Sigmoid colon (tissue), 7 donors: ENCODE data around the gene RPP38. TPM values are rescaled to one million over a fixed set of nuclear protein-coding genes. Genes with fewer than 3 reads are reported as not detected.
A peak's percentile ranks its signal among the peaks of the same experiment; 100 is the strongest.

ENCODE experiments used
- DNase-seq: peaks from one replicate; pipeline ENCODE4 v3.0.0-alpha.2; 2019
- H3K27ac ChIP-seq, 4 donors: fragments of 200-600 bp; sonication (generic); one replicate each; pipeline ENCODE4 v1.5.1; 2016 to 2019; ENCODE audit warnings: mild to moderate bottlenecking in 1 of 4
- H3K27me3 ChIP-seq, 3 donors: fragments of 200-600 bp; sonication (generic); one replicate each; pipeline ENCODE4 v1.5.1; 2019; ENCODE audit warnings: mild to moderate bottlenecking in 1 of 3
- H3K36me3 ChIP-seq, 4 donors: fragments of 200-600 bp; sonication (generic); one replicate each; pipeline ENCODE4 v1.5.1; 2016 to 2019
- H3K4me1 ChIP-seq, 4 donors: fragments of 200-600 bp; sonication (generic); one replicate each; pipeline ENCODE4 v1.5.1; 2017 to 2019
- H3K4me3 ChIP-seq, 4 donors: fragments of 200-600 bp; sonication (generic); one replicate each; pipeline ENCODE4 v1.5.1; 2017 to 2019; ENCODE audit warnings: mild to moderate bottlenecking in 2 of 4, moderate library complexity in 1 of 4
- H3K9me3 ChIP-seq, 4 donors: fragments of 200-600 bp in 3 of 4; sonication (generic) in 3 of 4; one replicate each; pipeline versions ENCODE4 v1.5.1 to v1.6.1; 2013 to 2019
- CTCF ChIP-seq, 4 experiments: fragments of 450-650 bp in 3 of 4; fragments of 200-600 bp in 1 of 4; IDR thresholded peaks; one replicate each; pipeline ENCODE4 v1.5.1; 2016 to 2019; ENCODE audit warnings: antibody characterized with exemption in 4 of 4, mild to moderate bottlenecking in 3 of 4, moderate library complexity in 2 of 4
- EP300 ChIP-seq, 4 donors: sonication (generic); formaldehyde crosslinking; IDR thresholded peaks; one replicate each; pipeline ENCODE4 v1.6.1; 2017; ENCODE audit warnings: antibody characterized with exemption in 4 of 4
- POLR2A ChIP-seq, 2 donors: fragments of 450-650 bp; IDR thresholded peaks; one replicate each; pipeline ENCODE4 v1.6.1; 2016; ENCODE audit warnings: antibody characterized with exemption in 2 of 2, mild to moderate bottlenecking in 2 of 2, moderate library complexity in 2 of 2
- POLR2AphosphoS5 ChIP-seq, 4 donors: sonication (generic); formaldehyde crosslinking; IDR thresholded peaks; one replicate each; pipeline ENCODE4 v1.6.1; 2017; ENCODE audit warnings: antibody characterized with exemption in 4 of 4
- WGBS, 2 donors: extraction: QIAGEN DNeasy Blood & Tissue Kit; methylation state at CpG; one replicate each; pipeline ENCODE4 v1.1.7; 2013; 5-methylcytosine and 5-hydroxymethylcytosine counted together
- intact Hi-C: fragments of 100-400 bp; cut with DNase I; formaldehyde crosslinking; loops from one replicate; pipeline ENCODE4 v1.15.1; 2023
- polyA plus RNA-seq, 3 donors: library from polyadenylated mRNA; stranded (reverse); fragments of 200-250 nt; gene quantifications; one replicate each; pipeline ENCODE4 v1.2.3, GENCODE V29; 2013
- total RNA-seq, 4 donors: library from RNA; depleted of rRNA; stranded (reverse); fragments of >200 nt; gene quantifications; one replicate each; pipeline ENCODE4 v1.1.0, GENCODE V29; 2016
- donor health status: healthy with polysubstance abuse.
- donor health status: Bipolar disorder and iron deficiency.
- donor health status: healthy.

RPP38 gene
- total RNA-seq (10 to 100 TPM in 3 of 4 donors, 1 to 10 TPM in 1; 8.7 to 29.5 (median 15.6) TPM), polyA plus RNA-seq (10 to 100 TPM; 15.6 to 19.2 (median 18.7) TPM)

- intact Hi-C loops, result loop anchor here (2.0 to 10.0 kb wide), 4 partner anchors 72 to 1718 kb away; partner anchors contain the start of genes MEIG1, NMT2, RSU1 and SUV39H2
- peaks cover 0 to 8% (median 0%) of the 10 kb centered on the region in 4 donors for H3K36me3 ChIP-seq
- peak; percentile 25 to 74 (median 70) for TF ChIP-seq POLR2AphosphoS5 (IDR thresholded peaks at IDR 0.05)
- no peak for TF ChIP-seq EP300 (IDR thresholded peaks at IDR 0.05)
- no peak for TF ChIP-seq CTCF (IDR thresholded peaks at IDR 0.05)
- peak in 1 of 2 donors; percentile 58 for TF ChIP-seq POLR2A (IDR thresholded peaks at IDR 0.05)
These were observed at the start of gene RPP38 for GRCh38 chr10:15097011-15097812. Gene RPP38 (plus strand): TSS chr10:15097355. CDS start chr10:15103315, 5,960 bp downstream.

GRCh38 chr10:15049533-15049932, 47.6 kb upstream of the RPP38 start:
- no peak for DNase-seq
- no peak overlapping the region for H3K4me3 ChIP-seq
- intact Hi-C loops, result no loop called here
- TF ChIP-seq CTCF (IDR thresholded peaks at IDR 0.05) (no peak), POLR2A (IDR thresholded peaks at IDR 0.05) (no peak), POLR2AphosphoS5 (IDR thresholded peaks at IDR 0.05) (no peak), EP300 (IDR thresholded peaks at IDR 0.05) (no peak)
- H3K27ac ChIP-seq, result no peak overlapping the region
- H3K27me3 ChIP-seq, result no peaks in the 10 kb centered on the region
- H3K4me1 ChIP-seq, result no peaks in the 10 kb centered on the region
- no peaks in the 10 kb centered on the region for H3K36me3 ChIP-seq
- H3K9me3 ChIP-seq, result no peaks in the 10 kb centered on the region

More at GRCh38 chr10:15097011-15097812, at the start of gene RPP38:
- peak within 1 kb of the TSS; percentile 87 to 95 (median 91) for H3K27ac ChIP-seq
- H3K4me3 ChIP-seq, result peak within 1 kb of the TSS; percentile 64 to 84 (median 76)
- WGBS, 2 donors, result 0% methylated on average over 84 of the region's 84 CpGs
- peak; percentile 98 for DNase-seq
- H3K9me3 ChIP-seq, result no peaks in the 10 kb centered on the region
- peaks cover 0 to 32% (median 28%) of the 10 kb centered on the region in 4 donors for H3K4me1 ChIP-seq
- H3K27me3 ChIP-seq, result no peaks in the 10 kb centered on the region

- TF ChIP-seq EP300 (IDR thresholded peaks at IDR 0.05) (no peak), POLR2AphosphoS5 (IDR thresholded peaks at IDR 0.05) (no peak), CTCF (IDR thresholded peaks at IDR 0.05) (no peak), POLR2A (IDR thresholded peaks at IDR 0.05) (no peak)
- Histone ChIP-seq H3K9me3 (no peaks in the 10 kb centered on the region), H3K27me3 (no peaks in the 10 kb centered on the region), H3K36me3 (no peaks in the 10 kb centered on the region), H3K27ac (no peak overlapping the region), H3K4me3 (no peak overlapping the region), H3K4me1 (no peaks in the 10 kb centered on the region)
- WGBS, 2 donors, result 86 to 90% methylated on average over 7 of the region's 7 CpGs
- DNase-seq, result no peak
- intact Hi-C loops, result no loop called here
These were observed 45.0 kb upstream of the RPP38 start for GRCh38 chr10:15052121-15052520.

GRCh38 chr10:15053061-15053460, 44.1 kb upstream of the RPP38 start:
- intact Hi-C loops, result no loop called here
- no peak for TF ChIP-seq CTCF (IDR thresholded peaks at IDR 0.05)
- TF ChIP-seq POLR2A (IDR thresholded peaks at IDR 0.05), result no peak
- no peak for TF ChIP-seq EP300 (IDR thresholded peaks at IDR 0.05)
- TF ChIP-seq POLR2AphosphoS5 (IDR thresholded peaks at IDR 0.05), result no peak
- Histone ChIP-seq H3K9me3 (no peaks in the 10 kb centered on the region), H3K27me3 (no peaks in the 10 kb centered on the region), H3K4me1 (no peaks in the 10 kb centered on the region), H3K27ac (no peak overlapping the region), H3K4me3 (no peak overlapping the region), H3K36me3 (no peaks in the 10 kb centered on the region)
- no peak for DNase-seq
- WGBS, 2 donors, result 97% methylated on average over 3 of the region's 3 CpGs
